HepG2 (cell line): ENCODE measurements around the gene EFCAB11. TPM values are rescaled to one million over a fixed set of nuclear protein-coding genes. Genes with fewer than 3 reads are reported as not detected.

Source experiments
- FOXP1 ChIP-seq, 2 experiments: fragments of 450-650 bp in 1 of 2; IDR thresholded peaks; 2 replicates each; pipeline ENCODE4 v1.6.1; 2017 to 2018; ENCODE audit warnings: antibody characterized with exemption in 1 of 2
- ISL2 ChIP-seq: sonication (generic); formaldehyde crosslinking; IDR thresholded peaks from 2 replicates; pipeline ENCODE4 v1.5.0; 2020; ENCODE audit warnings: missing genetic modification reagents
- KAT8 ChIP-seq: IDR thresholded peaks from 2 replicates; pipeline ENCODE4 v1.6.1; 2016; ENCODE audit warnings: missing genetic modification reagents, missing compliant biosample characterization
- KLF11 ChIP-seq: IDR thresholded peaks from 2 replicates; pipeline ENCODE4 v1.6.1; 2016; ENCODE audit warnings: missing compliant biosample characterization
- KMT2B ChIP-seq: IDR thresholded peaks from 2 replicates; pipeline ENCODE4 v1.6.1; 2016; ENCODE audit warnings: missing genetic modification reagents, missing compliant biosample characterization
- MXD4 ChIP-seq: IDR thresholded peaks from 2 replicates; pipeline ENCODE4 v1.6.1; 2016; ENCODE audit warnings: mild to moderate bottlenecking, missing biosample characterization, missing genetic modification reagents
- MXI1 ChIP-seq: IDR thresholded peaks from 3 replicates; pipeline ENCODE4 v1.6.1; 2012; ENCODE audit warnings: low read depth, low read length, inconsistent platforms, borderline replicate concordance
- NFIC ChIP-seq: IDR thresholded peaks from 2 replicates; pipeline ENCODE4 v1.6.1; 2012; ENCODE audit warnings: mild to moderate bottlenecking, low read length, inconsistent platforms
- PAWR ChIP-seq: sonication (generic); formaldehyde crosslinking; IDR thresholded peaks from 2 replicates; pipeline ENCODE4 v1.4.0; 2020; ENCODE audit warnings: missing genetic modification reagents, mild to moderate bottlenecking, borderline replicate concordance
- POLR2G ChIP-seq: fragments of 200-400 bp; formaldehyde crosslinking; IDR thresholded peaks from 2 replicates; pipeline ENCODE4 v1.6.1; 2018; ENCODE audit warnings: mild to moderate bottlenecking, low read depth, low read length, moderate library complexity
- RXRB ChIP-seq: IDR thresholded peaks from 2 replicates; pipeline ENCODE4 v1.6.1; 2016; ENCODE audit warnings: borderline replicate concordance, missing genetic modification reagents, missing compliant biosample characterization
- THAP11 ChIP-seq: IDR thresholded peaks from 2 replicates; pipeline ENCODE4 v1.6.1; 2016; ENCODE audit warnings: missing biosample characterization, missing genetic modification reagents
- ZNF326 ChIP-seq: sonication (generic); formaldehyde crosslinking; IDR thresholded peaks from 2 replicates; pipeline ENCODE4 v1.4.0; 2020; ENCODE audit warnings: missing genetic modification reagents, borderline replicate concordance
- ZNF891 ChIP-seq: sonication (generic); formaldehyde crosslinking; IDR thresholded peaks from 2 replicates; pipeline ENCODE4 v1.5.0; 2020; ENCODE audit warnings: mild to moderate bottlenecking, missing genetic modification reagents
- ZSCAN12 ChIP-seq: sonication (generic); formaldehyde crosslinking; IDR thresholded peaks from 2 replicates; pipeline ENCODE4 v1.9.0; 2021; ENCODE audit warnings: mild to moderate bottlenecking, missing genetic modification reagents
- polyA plus RNA-seq, 8 experiments: library from polyadenylated mRNA; depleted of rRNA in 3 of 8; stranded (reverse) in 7 of 8; unstranded in 1 of 8; fragments of >200 nt; fragmentation: Illumina TruSeq in 4 of 8; extraction: Trizol in 4 of 8; gene quantifications; 2 replicates each; pipeline versions ENCODE4 v1.2.1 to v1.2.3, GENCODE V29; 2011 to 2016; ENCODE audit warnings: low read depth in 4 of 8, missing spikeins in 1 of 8, mixed read lengths in 1 of 8; ENCODE audit not compliant: insufficient read depth in 1 of 8
- total RNA-seq, 5 experiments: library from RNA; depleted of rRNA; stranded (reverse); fragments of >200 nt; fragmentation: Illumina TruSeq; extraction: Trizol; gene quantifications; 2 replicates each; pipeline ENCODE4 v1.2.3, GENCODE V29; 2016; ENCODE audit warnings: low read depth in 1 of 5
- TF ChIP-seq, protein P1 (sequence below): sonication (generic); formaldehyde crosslinking; IDR thresholded peaks from 2 replicates; pipeline ENCODE4 v1.5.0; 2020; ENCODE audit warnings: mild to moderate bottlenecking, missing genetic modification reagents, borderline replicate concordance
- TF ChIP-seq, protein P2 (sequence below): IDR thresholded peaks from 2 replicates; pipeline ENCODE4 v1.6.1; 2012; ENCODE audit warnings: inconsistent platforms
- TF ChIP-seq, protein P3 (sequence below): sonication (generic); formaldehyde crosslinking; IDR thresholded peaks from 2 replicates; pipeline ENCODE4 v1.8.0; 2022; ENCODE audit warnings: missing genetic modification reagents, mild to moderate bottlenecking, moderate library complexity, borderline replicate concordance
- TF ChIP-seq, protein P4 (sequence below): sonication (generic); formaldehyde crosslinking; IDR thresholded peaks from 2 replicates; pipeline ENCODE4 v1.4.0; 2020; ENCODE audit warnings: missing genetic modification reagents

The EFCAB11 gene
- total and polyA plus RNA-seq, 2 of the 13 experiments (the other 11 are each of a cell fraction or from before 2014, with no cell fraction given) = 8.2 to 31.5 TPM

DNA sequence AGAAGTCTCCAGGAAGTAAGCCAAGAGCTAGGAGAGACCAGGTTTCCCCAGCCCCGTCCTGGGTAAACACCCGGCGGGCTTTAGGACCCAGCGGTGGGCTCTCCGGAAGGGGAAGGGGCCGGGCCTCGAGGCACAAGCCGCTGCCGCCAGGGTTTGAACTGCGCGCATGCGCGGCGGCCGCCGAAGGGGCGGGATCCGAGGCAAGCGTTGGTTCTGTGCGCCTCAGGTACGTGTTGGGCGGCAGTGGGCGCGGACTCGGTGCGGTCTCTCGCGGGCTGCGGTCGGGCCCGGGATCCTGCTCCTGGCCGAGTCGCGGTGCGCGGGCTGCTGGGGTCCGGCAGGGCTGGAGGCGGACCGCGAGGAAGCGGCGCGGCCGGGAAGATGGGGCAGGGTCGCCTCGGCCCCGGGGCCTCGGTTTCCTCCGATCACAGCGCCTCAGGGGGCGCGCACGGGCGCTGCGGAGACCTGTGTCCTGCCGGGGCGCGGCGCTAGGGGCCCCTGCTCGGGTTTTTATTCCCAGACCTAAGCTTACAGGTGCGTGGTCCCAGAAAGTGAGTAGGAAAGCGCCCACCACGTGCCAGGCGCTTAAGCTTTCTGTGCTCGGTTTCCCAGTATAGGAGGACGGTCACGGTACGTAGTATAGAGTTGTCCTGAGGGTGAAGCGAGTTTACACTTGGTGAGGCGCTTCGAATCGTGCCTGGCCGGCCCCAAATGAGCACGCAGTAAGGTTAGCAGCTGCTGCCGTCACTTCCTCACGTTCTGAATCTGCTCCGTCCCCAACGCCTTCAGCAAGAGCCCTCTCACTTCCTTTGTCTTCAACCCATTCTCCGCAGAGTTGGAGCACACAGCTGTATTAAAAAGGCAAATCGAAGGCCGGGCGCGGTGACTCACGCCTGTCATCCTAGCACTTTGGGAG is 1.5 kb upstream of the EFCAB11 start, which contains the start of gene TDP1 (continued):
- TF ChIP-seq NFIC (0 out of 2 replicates have a peak, but pooled peaks have one; percentile 15), POLR2G (peak; percentile 95), ZNF891 (CRISPR knock-in tag) (peak; percentile 9), RXRB (peak; percentile 47; the same call in 1 of the 2 replicates), ISL2 (peak; percentile 61), KAT8 (CRISPR knock-in tag) (peak; percentile 77), MXI1 (peak; percentile 89; the same call in 2 of the 3 replicates), ZSCAN12 (CRISPR knock-in tag) (peak; percentile 88; the same call in 1 of the 2 replicates), KLF11 (CRISPR knock-in tag) (0 out of 2 replicates have a peak, but pooled peaks have one; percentile 43), THAP11 (CRISPR knock-in tag) (peak; percentile 85), MXD4 (CRISPR knock-in tag) (peak; percentile 86; the same call in 1 of the 2 replicates), ZNF326 (no peak), FOXP1 (IDR thresholded peaks at IDR 0.05) (no peak), FOXP1 (CRISPR knock-in tag; IDR thresholded peaks at IDR 0.05) (0 out of 2 replicates have a peak, but pooled peaks have one; percentile 16), PAWR (CRISPR knock-in tag) (no peak), KMT2B (peak; percentile 68; the same call in 1 of the 2 replicates)
- TF ChIP-seq, protein P1, sequence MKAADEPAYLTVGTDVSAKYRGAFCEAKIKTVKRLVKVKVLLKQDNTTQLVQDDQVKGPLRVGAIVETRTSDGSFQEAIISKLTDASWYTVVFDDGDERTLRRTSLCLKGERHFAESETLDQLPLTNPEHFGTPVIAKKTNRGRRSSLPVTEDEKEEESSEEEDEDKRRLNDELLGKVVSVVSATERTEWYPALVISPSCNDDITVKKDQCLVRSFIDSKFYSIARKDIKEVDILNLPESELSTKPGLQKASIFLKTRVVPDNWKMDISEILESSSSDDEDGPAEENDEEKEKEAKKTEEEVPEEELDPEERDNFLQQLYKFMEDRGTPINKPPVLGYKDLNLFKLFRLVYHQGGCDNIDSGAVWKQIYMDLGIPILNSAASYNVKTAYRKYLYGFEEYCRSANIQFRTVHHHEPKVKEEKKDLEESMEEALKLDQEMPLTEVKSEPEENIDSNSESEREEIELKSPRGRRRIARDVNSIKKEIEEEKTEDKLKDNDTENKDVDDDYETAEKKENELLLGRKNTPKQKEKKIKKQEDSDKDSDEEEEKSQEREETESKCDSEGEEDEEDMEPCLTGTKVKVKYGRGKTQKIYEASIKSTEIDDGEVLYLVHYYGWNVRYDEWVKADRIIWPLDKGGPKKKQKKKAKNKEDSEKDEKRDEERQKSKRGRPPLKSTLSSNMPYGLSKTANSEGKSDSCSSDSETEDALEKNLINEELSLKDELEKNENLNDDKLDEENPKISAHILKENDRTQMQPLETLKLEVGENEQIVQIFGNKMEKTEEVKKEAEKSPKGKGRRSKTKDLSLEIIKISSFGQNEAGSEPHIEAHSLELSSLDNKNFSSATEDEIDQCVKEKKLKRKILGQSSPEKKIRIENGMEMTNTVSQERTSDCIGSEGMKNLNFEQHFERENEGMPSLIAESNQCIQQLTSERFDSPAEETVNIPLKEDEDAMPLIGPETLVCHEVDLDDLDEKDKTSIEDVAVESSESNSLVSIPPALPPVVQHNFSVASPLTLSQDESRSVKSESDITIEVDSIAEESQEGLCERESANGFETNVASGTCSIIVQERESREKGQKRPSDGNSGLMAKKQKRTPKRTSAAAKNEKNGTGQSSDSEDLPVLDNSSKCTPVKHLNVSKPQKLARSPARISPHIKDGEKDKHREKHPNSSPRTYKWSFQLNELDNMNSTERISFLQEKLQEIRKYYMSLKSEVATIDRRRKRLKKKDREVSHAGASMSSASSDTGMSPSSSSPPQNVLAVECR (CRISPR knock-in tag) = peak; percentile 90
- TF ChIP-seq, protein P2, sequence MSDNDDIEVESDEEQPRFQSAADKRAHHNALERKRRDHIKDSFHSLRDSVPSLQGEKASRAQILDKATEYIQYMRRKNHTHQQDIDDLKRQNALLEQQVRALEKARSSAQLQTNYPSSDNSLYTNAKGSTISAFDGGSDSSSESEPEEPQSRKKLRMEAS = peak; percentile 54
- TF ChIP-seq, protein P3, sequence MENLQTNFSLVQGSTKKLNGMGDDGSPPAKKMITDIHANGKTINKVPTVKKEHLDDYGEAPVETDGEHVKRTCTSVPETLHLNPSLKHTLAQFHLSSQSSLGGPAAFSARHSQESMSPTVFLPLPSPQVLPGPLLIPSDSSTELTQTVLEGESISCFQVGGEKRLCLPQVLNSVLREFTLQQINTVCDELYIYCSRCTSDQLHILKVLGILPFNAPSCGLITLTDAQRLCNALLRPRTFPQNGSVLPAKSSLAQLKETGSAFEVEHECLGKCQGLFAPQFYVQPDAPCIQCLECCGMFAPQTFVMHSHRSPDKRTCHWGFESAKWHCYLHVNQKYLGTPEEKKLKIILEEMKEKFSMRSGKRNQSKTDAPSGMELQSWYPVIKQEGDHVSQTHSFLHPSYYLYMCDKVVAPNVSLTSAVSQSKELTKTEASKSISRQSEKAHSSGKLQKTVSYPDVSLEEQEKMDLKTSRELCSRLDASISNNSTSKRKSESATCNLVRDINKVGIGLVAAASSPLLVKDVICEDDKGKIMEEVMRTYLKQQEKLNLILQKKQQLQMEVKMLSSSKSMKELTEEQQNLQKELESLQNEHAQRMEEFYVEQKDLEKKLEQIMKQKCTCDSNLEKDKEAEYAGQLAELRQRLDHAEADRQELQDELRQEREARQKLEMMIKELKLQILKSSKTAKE (CRISPR knock-in tag) = no peak
- TF ChIP-seq, protein P4, sequence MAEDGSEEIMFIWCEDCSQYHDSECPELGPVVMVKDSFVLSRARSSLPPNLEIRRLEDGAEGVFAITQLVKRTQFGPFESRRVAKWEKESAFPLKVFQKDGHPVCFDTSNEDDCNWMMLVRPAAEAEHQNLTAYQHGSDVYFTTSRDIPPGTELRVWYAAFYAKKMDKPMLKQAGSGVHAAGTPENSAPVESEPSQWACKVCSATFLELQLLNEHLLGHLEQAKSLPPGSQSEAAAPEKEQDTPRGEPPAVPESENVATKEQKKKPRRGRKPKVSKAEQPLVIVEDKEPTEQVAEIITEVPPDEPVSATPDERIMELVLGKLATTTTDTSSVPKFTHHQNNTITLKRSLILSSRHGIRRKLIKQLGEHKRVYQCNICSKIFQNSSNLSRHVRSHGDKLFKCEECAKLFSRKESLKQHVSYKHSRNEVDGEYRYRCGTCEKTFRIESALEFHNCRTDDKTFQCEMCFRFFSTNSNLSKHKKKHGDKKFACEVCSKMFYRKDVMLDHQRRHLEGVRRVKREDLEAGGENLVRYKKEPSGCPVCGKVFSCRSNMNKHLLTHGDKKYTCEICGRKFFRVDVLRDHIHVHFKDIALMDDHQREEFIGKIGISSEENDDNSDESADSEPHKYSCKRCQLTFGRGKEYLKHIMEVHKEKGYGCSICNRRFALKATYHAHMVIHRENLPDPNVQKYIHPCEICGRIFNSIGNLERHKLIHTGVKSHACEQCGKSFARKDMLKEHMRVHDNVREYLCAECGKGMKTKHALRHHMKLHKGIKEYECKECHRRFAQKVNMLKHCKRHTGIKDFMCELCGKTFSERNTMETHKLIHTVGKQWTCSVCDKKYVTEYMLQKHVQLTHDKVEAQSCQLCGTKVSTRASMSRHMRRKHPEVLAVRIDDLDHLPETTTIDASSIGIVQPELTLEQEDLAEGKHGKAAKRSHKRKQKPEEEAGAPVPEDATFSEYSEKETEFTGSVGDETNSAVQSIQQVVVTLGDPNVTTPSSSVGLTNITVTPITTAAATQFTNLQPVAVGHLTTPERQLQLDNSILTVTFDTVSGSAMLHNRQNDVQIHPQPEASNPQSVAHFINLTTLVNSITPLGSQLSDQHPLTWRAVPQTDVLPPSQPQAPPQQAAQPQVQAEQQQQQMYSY = peak; percentile 41; the same call in 1 of the 2 replicates
